Measurements from ENCODE around the gene EMP1.

Gene EMP1

GRCh38 chr12:13176256-13176655, 20.3 kb upstream of the EMP1 start:
- TF ChIP-seq CEBPB (IDR thresholded peaks at IDR 0.05) (no peak), YY1 (IDR thresholded peaks at IDR 0.05; ENCODE audit: low read depth) (no peak), TEAD4 (IDR thresholded peaks at IDR 0.05) (peak; percentile 37; the same call in 1 of the 2 replicates), NFIC (IDR thresholded peaks at IDR 0.05) (no peak), REST (IDR thresholded peaks at IDR 0.05; ENCODE audit: low read depth) (no peak), USF1 (IDR thresholded peaks at IDR 0.05) (no peak), RAD21 (IDR thresholded peaks at IDR 0.05; ENCODE audit: low read depth) (no peak), FOXM1 (IDR thresholded peaks at IDR 0.05; ENCODE audit: borderline replicate concordance, low read depth) (no peak), TCF12 (IDR thresholded peaks at IDR 0.05; ENCODE audit: low read depth) (no peak)

GRCh38 chr12:13177373-13177772, 19.2 kb upstream of the EMP1 start:
- TF ChIP-seq TCF12 (IDR thresholded peaks at IDR 0.05; ENCODE audit: low read depth) (no peak), NFIC (IDR thresholded peaks at IDR 0.05) (peak; percentile 58; the same call in 1 of the 2 replicates)

GRCh38 chr12:13177906-13178305, 18.6 kb upstream of the EMP1 start:
- TF ChIP-seq YY1 (IDR thresholded peaks at IDR 0.05; ENCODE audit: low read depth) (no peak), TEAD4 (IDR thresholded peaks at IDR 0.05) (no peak), USF1 (IDR thresholded peaks at IDR 0.05) (no peak), MAX (IDR thresholded peaks at IDR 0.05) (no peak), FOXM1 (IDR thresholded peaks at IDR 0.05; ENCODE audit: borderline replicate concordance, low read depth) (no peak), EGR1 (IDR thresholded peaks at IDR 0.05) (no peak), EP300 (IDR thresholded peaks at IDR 0.05; ENCODE audit: borderline replicate concordance) (no peak), RAD21 (IDR thresholded peaks at IDR 0.05; ENCODE audit: low read depth) (no peak), CEBPB (IDR thresholded peaks at IDR 0.05) (no peak), ZBTB7A (IDR thresholded peaks at IDR 0.05; ENCODE audit: low read depth) (no peak), TAF1 (IDR thresholded peaks at IDR 0.05; ENCODE audit: low read depth) (no peak), TCF12 (IDR thresholded peaks at IDR 0.05; ENCODE audit: low read depth) (no peak), CREB1 (IDR thresholded peaks at IDR 0.05; ENCODE audit: low read depth) (no peak), NFIC (IDR thresholded peaks at IDR 0.05) (no peak)

- TF ChIP-seq EP300 (IDR thresholded peaks at IDR 0.05; ENCODE audit: borderline replicate concordance) (0 out of 2 replicates have a peak, but pooled peaks have one; percentile 7), YY1 (IDR thresholded peaks at IDR 0.05; ENCODE audit: low read depth) (no peak), USF1 (IDR thresholded peaks at IDR 0.05) (no peak), FOXM1 (IDR thresholded peaks at IDR 0.05; ENCODE audit: borderline replicate concordance, low read depth) (no peak), TCF12 (IDR thresholded peaks at IDR 0.05; ENCODE audit: low read depth) (no peak)
Observed at GRCh38 chr12:13178568-13179210, 17.8 kb upstream of the EMP1 start.

GRCh38 chr12:13179211-13180074, 17.1 kb upstream of the EMP1 start:
- TF ChIP-seq FOXM1 (IDR thresholded peaks at IDR 0.05; ENCODE audit: borderline replicate concordance, low read depth) (no peak), TAF1 (IDR thresholded peaks at IDR 0.05; ENCODE audit: low read depth) (no peak), ZBTB7A (IDR thresholded peaks at IDR 0.05; ENCODE audit: low read depth) (0 out of 2 replicates have a peak, but pooled peaks have one; percentile 72), CREB1 (IDR thresholded peaks at IDR 0.05; ENCODE audit: low read depth) (no peak), TEAD4 (IDR thresholded peaks at IDR 0.05) (no peak), MAX (IDR thresholded peaks at IDR 0.05) (peak; percentile 64), YY1 (IDR thresholded peaks at IDR 0.05; ENCODE audit: low read depth) (0 out of 2 replicates have a peak, but pooled peaks have one; percentile 19), NFIC (IDR thresholded peaks at IDR 0.05) (no peak), EP300 (IDR thresholded peaks at IDR 0.05; ENCODE audit: borderline replicate concordance) (0 out of 2 replicates have a peak, but pooled peaks have one; percentile 14), CEBPB (IDR thresholded peaks at IDR 0.05) (no peak), USF1 (IDR thresholded peaks at IDR 0.05) (no peak), REST (IDR thresholded peaks at IDR 0.05; ENCODE audit: low read depth) (no peak), RAD21 (IDR thresholded peaks at IDR 0.05; ENCODE audit: low read depth) (no peak; the same call in none of the 2 replicates), TCF12 (IDR thresholded peaks at IDR 0.05; ENCODE audit: low read depth) (no peak; the same call in 1 of the 2 replicates), EGR1 (IDR thresholded peaks at IDR 0.05) (no peak)

Measured in Ishikawa (cell line).